Retinal pigment epithelial cell (primary cell): ENCODE results near the gene HS2ST1.
A peak's percentile ranks its signal among the peaks of the same experiment; 100 is the strongest.

Experiments
- DNase-seq: peaks from one replicate; pipeline ENCODE4 v3.0.0-alpha.2; 2010; ENCODE audit warnings: low read depth
- H3K4me3 ChIP-seq: 2 replicates; pipeline ENCODE4 v1.5.1; 2011; ENCODE audit warnings: mild to moderate bottlenecking, low read length, control low read depth, moderate library complexity
- CTCF ChIP-seq: conservative IDR thresholded peaks from 2 replicates; pipeline ENCODE4 v1.5.1; 2011; ENCODE audit warnings: low read depth, low read length, control low read depth, inconsistent platforms

HS2ST1 gene

GRCh38 chr1:87115317-87115890, 201.0 kb downstream of the HS2ST1 start:
- no peak overlapping the region for H3K4me3 ChIP-seq
- no peak for TF ChIP-seq CTCF
- DNase-seq: peak; percentile 89

GRCh38 chr1:87115891-87116290, 201.5 kb downstream of the HS2ST1 start:
- H3K4me3 ChIP-seq: no peak overlapping the region
- no peak for DNase-seq
- TF ChIP-seq CTCF: no peak

GRCh38 chr1:87117761-87118368, 203.4 kb downstream of the HS2ST1 start:
- DNase-seq: no peak
- TF ChIP-seq CTCF: no peak
- no peak overlapping the region for H3K4me3 ChIP-seq

- no peak overlapping the region for H3K4me3 ChIP-seq
- no peak for DNase-seq
- no peak for TF ChIP-seq CTCF
These were observed 205.2 kb downstream of the HS2ST1 start for GRCh38 chr1:87119541-87120140.

GRCh38 chr1:87120779-87121178, 206.3 kb downstream of the HS2ST1 start:
- DNase-seq: no peak
- TF ChIP-seq CTCF: peak; percentile 44
- H3K4me3 ChIP-seq: no peak overlapping the region

GRCh38 chr1:87121711-87122163, 207.3 kb downstream of the HS2ST1 start:
- TF ChIP-seq CTCF: no peak
- DNase-seq: no peak
- H3K4me3 ChIP-seq: no peak overlapping the region

- H3K4me3 ChIP-seq: no peak overlapping the region
- no peak for TF ChIP-seq CTCF
- no peak for DNase-seq
These were observed 207.8 kb downstream of the HS2ST1 start for GRCh38 chr1:87122243-87122642.
